ENCODE measurements around the gene PLEKHG2.

PLEKHG2 gene

DNA sequence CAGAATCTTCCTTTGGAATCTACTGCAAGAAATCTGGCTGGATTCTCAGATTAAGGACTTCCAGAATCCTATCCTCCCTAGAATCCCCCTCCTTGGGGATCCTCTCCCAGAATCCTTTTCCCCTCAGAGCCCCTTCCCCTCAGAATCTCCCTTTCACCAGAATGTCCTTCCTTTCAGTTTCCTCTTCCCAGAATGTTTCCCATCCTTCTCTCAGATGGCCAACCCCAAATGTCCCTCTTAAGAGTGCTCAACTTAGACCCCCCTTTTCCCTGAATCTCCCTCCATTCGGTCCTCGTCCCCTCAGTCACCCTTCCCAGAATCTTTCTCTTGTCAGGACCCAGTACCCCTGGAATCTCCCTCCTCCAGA lies 23.9 kb downstream of the PLEKHG2 start:
- Histone ChIP-seq H3K4me3 (ENCODE audit: low read depth, low read length) (no peak overlapping the region), H3K36me3 (ENCODE audit: control insufficient read depth in 1 of 2, insufficient read depth in 2 of 2, low read length in 2 of 2) (peaks cover 22 to 26% of the 10 kb centered on the region in 2 experiments), H3K14ac (ENCODE audit: low read length) (peak overlapping the region; percentile 69), H3K4ac (ENCODE audit: low read depth, low read length) (peak overlapping the region; percentile 30), H4K12ac (ENCODE audit: low read depth, low read length) (peak overlapping the region; percentile 69), H3K27ac (ENCODE audit: low read depth, low read length) (peak overlapping the region; percentile 42), H2BK5ac (ENCODE audit: low read depth, low read length, poor library complexity) (peak overlapping the region; percentile 41), H2BK120ac (ENCODE audit: insufficient read depth, low read length, poor library complexity) (no peak overlapping the region), H3K9ac (ENCODE audit: low read length) (peak overlapping the region; percentile 80), H2AK5ac (ENCODE audit: low read length) (no peak overlapping the region), H3K4me2 (ENCODE audit: low read length) (peak overlapping the region; percentile 84), H2AFZ (ENCODE audit: insufficient read depth, low read length, poor library complexity) (peak overlapping the region; percentile 45), H3K27me3 (ENCODE audit: insufficient read depth, low read length) (no peaks in the 10 kb centered on the region), H3K23ac (ENCODE audit: low read length) (no peak overlapping the region), H3K4me1 (ENCODE audit: control insufficient read depth in 1 of 2, insufficient read depth in 2 of 2, low read length in 2 of 2) (peaks cover 5 to 10% of the 10 kb centered on the region in 2 experiments), H4K8ac (ENCODE audit: low read depth, low read length) (peak overlapping the region; percentile 90), H2BK12ac (ENCODE audit: low read length) (no peak overlapping the region), H3K79me2 (ENCODE audit: control insufficient read depth, insufficient read depth, low read length, poor library complexity) (peaks cover 10% of the 10 kb centered on the region), H3K18ac (ENCODE audit: low read length) (no peak overlapping the region), H4K91ac (ENCODE audit: low read depth, low read length) (peak overlapping the region; percentile 81), H3K79me1 (ENCODE audit: low read length) (peaks cover 6% of the 10 kb centered on the region), H3K9me3 (ENCODE audit: insufficient read depth, low read depth, low read length) (no peaks in the 10 kb centered on the region)
- DNase-seq = no peak
- no CpG with 5 or more reads among the region's 2 CpGs for WGBS (ENCODE audit: extremely low coverage, insufficient coverage, insufficient read length)

- peak; percentile 67 to 77 for DNase-seq
- H3K4me3 ChIP-seq (ENCODE audit: low read depth, low read length) = no peak overlapping the region
- H4K8ac ChIP-seq (ENCODE audit: low read depth, low read length) = peak overlapping the region; percentile 43
- peaks cover 10% of the 10 kb centered on the region for H3K79me2 ChIP-seq (ENCODE audit: control insufficient read depth, insufficient read depth, low read length, poor library complexity)
- H2AK5ac ChIP-seq (ENCODE audit: low read length) = no peak overlapping the region
- H3K9ac ChIP-seq (ENCODE audit: low read length) = no peak overlapping the region
- H3K36me3 ChIP-seq (ENCODE audit: control insufficient read depth in 1 of 2, insufficient read depth in 2 of 2, low read length in 2 of 2) = peaks cover 11 to 14% of the 10 kb centered on the region in 2 experiments
- no CpG with 5 or more reads among the region's 9 CpGs for WGBS (ENCODE audit: extremely low coverage, insufficient coverage, insufficient read length)
- H3K27ac ChIP-seq (ENCODE audit: low read depth, low read length) = no peak overlapping the region
- no peak overlapping the region for H2BK120ac ChIP-seq (ENCODE audit: insufficient read depth, low read length, poor library complexity)
- no peak overlapping the region for H4K12ac ChIP-seq (ENCODE audit: low read depth, low read length)
- peaks cover 5 to 10% of the 10 kb centered on the region in 2 experiments for H3K4me1 ChIP-seq (ENCODE audit: control insufficient read depth in 1 of 2, insufficient read depth in 2 of 2, low read length in 2 of 2)
- H3K9me3 ChIP-seq (ENCODE audit: insufficient read depth, low read depth, low read length) = no peaks in the 10 kb centered on the region
- peaks cover 6% of the 10 kb centered on the region for H3K79me1 ChIP-seq (ENCODE audit: low read length)
- no peak overlapping the region for H2AFZ ChIP-seq (ENCODE audit: insufficient read depth, low read length, poor library complexity)
- H3K4ac ChIP-seq (ENCODE audit: low read depth, low read length) = no peak overlapping the region
- H2BK12ac ChIP-seq (ENCODE audit: low read length) = no peak overlapping the region
- no peak overlapping the region for H3K14ac ChIP-seq (ENCODE audit: low read length)
- no peak overlapping the region for H3K23ac ChIP-seq (ENCODE audit: low read length)
- no peak overlapping the region for H2BK5ac ChIP-seq (ENCODE audit: low read depth, low read length, poor library complexity)
- no peak overlapping the region for H4K91ac ChIP-seq (ENCODE audit: low read depth, low read length)
- no peak overlapping the region for H3K18ac ChIP-seq (ENCODE audit: low read length)
- H3K27me3 ChIP-seq (ENCODE audit: insufficient read depth, low read length) = no peaks in the 10 kb centered on the region
- no peak overlapping the region for H3K4me2 ChIP-seq (ENCODE audit: low read length)
Observed at GRCh38 chr19:39438270-39438934, 25.9 kb downstream of the PLEKHG2 start.

GRCh38 chr19:39444598-39445195 lies 32.2 kb downstream of the PLEKHG2 start:
- Histone ChIP-seq H2BK5ac (ENCODE audit: low read depth, low read length, poor library complexity) (peak overlapping the region; percentile 50), H3K9ac (ENCODE audit: low read length) (peak overlapping the region; percentile 90), H3K4me1 (ENCODE audit: control insufficient read depth in 1 of 2, insufficient read depth in 2 of 2, low read length in 2 of 2) (peaks cover 8 to 16% of the 10 kb centered on the region in 2 experiments), H3K4me3 (ENCODE audit: low read depth, low read length) (peak overlapping the region; percentile 95), H3K79me1 (ENCODE audit: low read length) (peaks cover 9% of the 10 kb centered on the region), H3K14ac (ENCODE audit: low read length) (peak overlapping the region; percentile 60), H2BK12ac (ENCODE audit: low read length) (no peak overlapping the region), H3K9me3 (ENCODE audit: insufficient read depth, low read depth, low read length) (no peaks in the 10 kb centered on the region), H2AFZ (ENCODE audit: insufficient read depth, low read length, poor library complexity) (peak overlapping the region; percentile 40), H3K4ac (ENCODE audit: low read depth, low read length) (peak overlapping the region; percentile 71), H3K27me3 (ENCODE audit: insufficient read depth, low read length) (no peaks in the 10 kb centered on the region), H3K27ac (ENCODE audit: low read depth, low read length) (peak overlapping the region; percentile 52), H4K8ac (ENCODE audit: low read depth, low read length) (peak overlapping the region; percentile 89), H3K23ac (ENCODE audit: low read length) (no peak overlapping the region), H3K18ac (ENCODE audit: low read length) (peak overlapping the region; percentile 30), H2AK5ac (ENCODE audit: low read length) (peak overlapping the region; percentile 64), H3K36me3 (ENCODE audit: control insufficient read depth in 1 of 2, insufficient read depth in 2 of 2, low read length in 2 of 2) (peaks cover 3 to 5% of the 10 kb centered on the region in 2 experiments), H3K4me2 (ENCODE audit: low read length) (peak overlapping the region; percentile 74), H2BK120ac (ENCODE audit: insufficient read depth, low read length, poor library complexity) (peak overlapping the region; percentile 15), H4K12ac (ENCODE audit: low read depth, low read length) (peak overlapping the region; percentile 63), H3K79me2 (ENCODE audit: control insufficient read depth, insufficient read depth, low read length, poor library complexity) (peaks cover 27% of the 10 kb centered on the region), H4K91ac (ENCODE audit: low read depth, low read length) (peak overlapping the region; percentile 62)
- DNase-seq = peak in 1 of 2 donors; percentile 51
- WGBS (ENCODE audit: extremely low coverage, insufficient coverage, insufficient read length) = no CpG with 5 or more reads among the region's 17 CpGs

DNA sequence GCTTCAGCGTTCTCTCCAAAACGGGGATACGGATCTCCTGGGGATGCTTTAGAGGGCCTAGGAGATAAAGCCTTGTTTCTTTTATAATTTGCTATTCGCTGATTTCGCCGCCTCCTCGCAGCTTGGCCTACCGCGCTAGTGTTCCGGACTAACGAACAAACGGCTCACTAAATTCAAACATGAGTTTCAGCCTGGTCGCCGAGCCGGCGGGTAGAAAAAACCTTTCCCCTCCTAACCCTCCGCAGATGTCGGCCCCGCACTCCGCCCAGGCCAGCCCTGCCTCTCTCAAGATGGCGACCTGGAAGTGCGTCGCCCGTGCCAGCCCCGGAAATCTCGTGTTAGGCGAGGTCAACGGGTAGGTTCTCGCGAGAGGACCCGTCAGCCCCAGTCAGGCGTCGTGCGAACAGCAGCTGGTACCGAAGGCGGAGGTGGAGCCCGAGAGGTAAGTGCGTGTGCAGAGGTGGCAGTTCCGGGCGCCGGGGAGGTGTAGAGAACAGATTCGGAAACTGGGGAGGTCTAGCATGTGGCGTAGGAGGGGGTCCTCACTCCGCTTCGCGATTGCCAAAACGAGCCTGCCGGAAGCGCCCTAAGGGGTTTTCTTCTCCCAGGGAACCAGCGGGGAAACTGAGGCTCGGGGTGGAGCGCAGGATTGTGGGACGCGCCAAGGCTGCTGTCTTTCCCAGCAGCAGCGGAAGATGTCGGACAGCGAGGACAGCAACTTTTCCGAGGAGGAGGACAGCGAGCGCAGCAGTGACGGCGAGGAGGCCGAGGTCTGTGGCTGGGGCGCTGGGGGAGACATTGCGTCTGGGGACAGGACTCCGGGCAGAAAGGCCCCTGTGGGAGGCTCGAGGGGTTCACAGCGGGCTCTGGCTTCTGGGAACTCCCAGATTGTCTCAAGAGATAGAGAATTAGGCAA lies 33.0 kb downstream of the PLEKHG2 start, which contains the start of gene SUPT5H:
Gene SUPT5H, plus strand, starts transcription at position 387 of the 916 bp plus-strand sequence. Its CDS starts 309 bp downstream, at position 696.
- H3K36me3 ChIP-seq (ENCODE audit: control insufficient read depth in 1 of 2, insufficient read depth in 2 of 2, low read length in 2 of 2) = peaks cover 5 to 8% of the 10 kb centered on the region in 2 experiments
- H3K4me2 ChIP-seq (ENCODE audit: low read length) = peak within 1 kb of the TSS; percentile 79
- peak within 1 kb of the TSS; percentile 50 for H2BK5ac ChIP-seq (ENCODE audit: low read depth, low read length, poor library complexity)
- H3K9ac ChIP-seq (ENCODE audit: low read length) = peak within 1 kb of the TSS; percentile 90
- no peak within 1 kb of the TSS for H3K23ac ChIP-seq (ENCODE audit: low read length)
- H2BK120ac ChIP-seq (ENCODE audit: insufficient read depth, low read length, poor library complexity) = peak within 1 kb of the TSS; percentile 82
- H3K27ac ChIP-seq (ENCODE audit: low read depth, low read length) = peak within 1 kb of the TSS; percentile 57
- H3K9me3 ChIP-seq (ENCODE audit: insufficient read depth, low read depth, low read length) = no peaks in the 10 kb centered on the region
- H4K8ac ChIP-seq (ENCODE audit: low read depth, low read length) = peak within 1 kb of the TSS; percentile 89
- peak within 1 kb of the TSS; percentile 93 for H2AK5ac ChIP-seq (ENCODE audit: low read length)
- H3K18ac ChIP-seq (ENCODE audit: low read length) = peak within 1 kb of the TSS; percentile 92
- H4K12ac ChIP-seq (ENCODE audit: low read depth, low read length) = peak within 1 kb of the TSS; percentile 75
- H3K79me2 ChIP-seq (ENCODE audit: control insufficient read depth, insufficient read depth, low read length, poor library complexity) = peaks cover 30% of the 10 kb centered on the region
- DNase-seq = peak; percentile 99 to 100
- H3K27me3 ChIP-seq (ENCODE audit: insufficient read depth, low read length) = no peaks in the 10 kb centered on the region
- no peak within 1 kb of the TSS for H2BK12ac ChIP-seq (ENCODE audit: low read length)
- H3K79me1 ChIP-seq (ENCODE audit: low read length) = peaks cover 9% of the 10 kb centered on the region
- H4K91ac ChIP-seq (ENCODE audit: low read depth, low read length) = peak within 1 kb of the TSS; percentile 71
- peak within 1 kb of the TSS; percentile 97 for H3K4ac ChIP-seq (ENCODE audit: low read depth, low read length)
- no CpG with 5 or more reads among the region's 68 CpGs for WGBS (ENCODE audit: extremely low coverage, insufficient coverage, insufficient read length)
- peak within 1 kb of the TSS; percentile 95 for H3K4me3 ChIP-seq (ENCODE audit: low read depth, low read length)
- H3K4me1 ChIP-seq (ENCODE audit: control insufficient read depth in 1 of 2, insufficient read depth in 2 of 2, low read length in 2 of 2) = peaks cover 8 to 16% of the 10 kb centered on the region in 2 experiments
- H3K14ac ChIP-seq (ENCODE audit: low read length) = peak within 1 kb of the TSS; percentile 94
- peak within 1 kb of the TSS; percentile 68 for H2AFZ ChIP-seq (ENCODE audit: insufficient read depth, low read length, poor library complexity)
